ENCODE measurements around the gene LMX1B.

DNA sequence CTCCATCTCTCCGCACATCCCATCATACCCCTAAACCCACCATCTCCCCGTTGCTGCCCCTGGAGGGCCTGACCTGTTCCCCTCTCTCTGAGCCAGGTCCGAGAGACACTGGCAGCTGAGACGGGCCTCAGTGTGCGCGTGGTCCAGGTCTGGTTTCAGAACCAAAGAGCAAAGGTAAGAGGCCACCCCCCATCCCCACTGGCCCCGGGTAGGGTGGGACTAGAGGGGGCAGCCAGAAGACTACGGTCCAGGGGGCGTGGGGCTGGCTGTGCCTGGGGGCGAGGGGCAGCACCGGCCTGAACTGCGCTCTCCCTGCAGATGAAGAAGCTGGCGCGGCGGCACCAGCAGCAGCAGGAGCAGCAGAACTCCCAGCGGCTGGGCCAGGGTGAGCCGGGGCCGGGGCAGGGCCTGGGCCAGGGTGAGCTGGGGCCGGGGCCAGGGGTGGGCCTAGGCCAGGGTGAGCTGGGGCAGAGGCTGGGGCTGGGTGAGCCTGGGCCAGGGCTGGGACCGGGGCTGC lies 79.8 kb downstream of the LMX1B start:
- TF ChIP-seq FOS (IDR thresholded peaks at IDR 0.05; ENCODE audit: low read depth, low read length) (no peak), CTCF (conservative IDR thresholded peaks at IDR 0.05; ENCODE audit: low read depth, low read length) (no peak)

Measured in IMR-90 (cell line).